Transverse colon (tissue), 4 donors: ENCODE results near the gene LAP3. TPM values are rescaled to one million over a fixed set of nuclear protein-coding genes. Genes with fewer than 3 reads are reported as not detected.

ENCODE experiments used
- DNase-seq: peaks from one replicate; pipeline ENCODE4 v3.0.0-alpha.2; 2019
- H3K27ac ChIP-seq, 4 donors: fragments of 200-600 bp; sonication (generic); 2 replicates each; pipeline ENCODE4 v1.5.1; 2016 to 2018; ENCODE audit warnings: inconsistent platforms in 4 of 4
- H3K27me3 ChIP-seq: fragments of 200-600 bp; sonication (generic); 2 replicates; pipeline ENCODE4 v1.5.1; 2017; ENCODE audit warnings: inconsistent platforms
- H3K36me3 ChIP-seq, 4 donors: fragments of 200-600 bp; sonication (generic); 2 replicates each; pipeline ENCODE4 v1.5.1; 2017 to 2019; ENCODE audit warnings: inconsistent platforms in 4 of 4
- H3K4me1 ChIP-seq, 4 donors: fragments of 200-600 bp; sonication (generic); 2 replicates each; pipeline ENCODE4 v1.5.1; 2017 to 2020; ENCODE audit warnings: inconsistent platforms in 4 of 4
- H3K4me3 ChIP-seq, 4 donors: fragments of 200-600 bp; sonication (generic); 1 replicate in 1 of 4; 2 replicates in 3 of 4; pipeline versions ENCODE4 v1.5.1 to v1.6.1; 2017 to 2019; ENCODE audit warnings: inconsistent platforms in 4 of 4
- H3K9me3 ChIP-seq, 2 donors: fragments of 200-600 bp; sonication (generic); 2 replicates each; pipeline ENCODE4 v1.5.1; 2017 to 2019; ENCODE audit warnings: inconsistent platforms in 2 of 2
- EP300 ChIP-seq: sonication (generic); formaldehyde crosslinking; IDR thresholded peaks from one replicate; pipeline ENCODE4 v1.6.1; 2017; ENCODE audit warnings: antibody characterized with exemption, low read depth
- POLR2A ChIP-seq: fragments of 450-650 bp; IDR thresholded peaks from one replicate; pipeline ENCODE4 v1.6.1; 2016; ENCODE audit warnings: antibody characterized with exemption, mild to moderate bottlenecking, moderate library complexity
- POLR2AphosphoS5 ChIP-seq, 3 donors: sonication (generic); formaldehyde crosslinking; IDR thresholded peaks; one replicate each; pipeline ENCODE4 v1.6.1; 2016; ENCODE audit warnings: antibody characterized with exemption in 3 of 3
- WGBS, 2 donors: methylation state at CpG; one replicate each; pipeline ENCODE4 v1.1.5; 2018; ENCODE audit warnings: low coverage in 1 of 2; 5-methylcytosine and 5-hydroxymethylcytosine counted together
- in situ Hi-C, 4 donors: fragments of 200-750 bp; cut with MboI; loops; one replicate each; pipeline versions ENCODE4 v1.15.0 to v1.15.1; 2017; ENCODE audit warnings: low sequenced_read_pairs in 3 of 4, low pct_ligation_motif_present in 1 of 4, low pct_unique_long_range_greater_than_20kb in 1 of 4
- intact Hi-C: fragments of 100-400 bp; cut with DNase I; formaldehyde crosslinking; loops from one replicate; pipeline ENCODE4 v1.15.1; 2023; ENCODE audit warnings: low total_unique reads
- total RNA-seq, 4 donors: library from RNA; depleted of rRNA; stranded (reverse); fragments of >200 nt; gene quantifications; one replicate each; pipeline ENCODE4 v1.1.0, GENCODE V29; 2016
- TF ChIP-seq, protein P1 (sequence below), 5 experiments: fragments of 200-600 bp in 3 of 5; fragments of 450-650 bp in 2 of 5; sonication (generic) in 3 of 5; IDR thresholded peaks; 1 replicate in 2 of 5; 2 replicates in 3 of 5; pipeline ENCODE4 v1.5.1; 2016 to 2017; ENCODE audit warnings: antibody characterized with exemption in 5 of 5, inconsistent platforms in 3 of 5, mild to moderate bottlenecking in 2 of 5, moderate library complexity in 1 of 5

Gene LAP3
- total RNA-seq, 4 donors from 2014 or later = 53.5 to 85.0 (median 56.0) TPM

- Histone ChIP-seq H3K4me1 (peaks cover 16 to 43% (median 21%) of the 10 kb centered on the region in 4 donors), H3K9me3 (no peaks in the 10 kb centered on the region), H3K4me3 (no peak overlapping the region), H3K27me3 (no peaks in the 10 kb centered on the region), H3K36me3 (peaks cover 0 to 56% (median 25%) of the 10 kb centered on the region in 4 donors), H3K27ac (no peak overlapping the region)
- TF ChIP-seq EP300 = no peak
- in situ Hi-C loops = loop anchor here in 1 of 4 donors (5.0 kb wide), 1 partner anchor 42 kb away; the partner anchor contains the start of gene LAP3
- WGBS, 2 donors = 70 to 87% methylated on average over 4 to 7 of the region's 7 CpGs
- DNase-seq = no peak
- intact Hi-C loops = no loop called here
Measured at GRCh38 chr4:17619416-17620105, 42.6 kb downstream of the LAP3 start.

DNA sequence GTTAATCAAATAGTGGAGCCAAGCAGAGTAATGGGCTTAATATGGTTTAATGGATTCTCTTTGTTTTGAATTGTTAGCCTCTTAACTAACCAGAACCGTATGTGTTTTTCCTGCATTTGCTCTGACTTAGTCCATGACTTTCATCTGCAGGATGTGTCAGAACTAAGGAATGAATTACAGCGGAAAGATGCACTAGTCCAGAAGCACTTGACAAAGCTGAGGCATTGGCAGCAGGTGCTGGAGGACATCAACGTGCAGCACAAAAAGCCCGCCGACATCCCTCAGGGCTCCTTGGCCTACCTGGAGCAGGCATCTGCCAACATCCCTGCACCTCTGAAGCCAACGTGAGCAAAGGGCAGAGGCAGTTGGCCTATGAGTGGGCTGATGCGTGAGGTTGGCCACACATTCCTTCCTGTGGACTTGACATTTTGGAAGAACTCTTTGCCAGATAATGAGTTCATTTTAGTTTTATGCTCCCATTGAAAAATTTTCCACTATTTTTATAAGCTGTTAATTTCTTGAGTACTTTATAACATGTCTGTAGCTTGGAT, 46.5 kb downstream of the LAP3 start:
- Histone ChIP-seq H3K36me3 (peaks cover 0 to 82% (median 41%) of the 10 kb centered on the region in 4 donors), H3K27ac (no peak overlapping the region), H3K27me3 (no peaks in the 10 kb centered on the region), H3K9me3 (no peaks in the 10 kb centered on the region), H3K4me1 (peaks cover 0 to 11% (median 2%) of the 10 kb centered on the region in 4 donors), H3K4me3 (no peak overlapping the region)
- in situ Hi-C loops = no loop called here
- TF ChIP-seq EP300 (no peak), POLR2AphosphoS5 (IDR thresholded peaks at IDR 0.05) (no peak), POLR2A (no peak)
- TF ChIP-seq, protein P1, sequence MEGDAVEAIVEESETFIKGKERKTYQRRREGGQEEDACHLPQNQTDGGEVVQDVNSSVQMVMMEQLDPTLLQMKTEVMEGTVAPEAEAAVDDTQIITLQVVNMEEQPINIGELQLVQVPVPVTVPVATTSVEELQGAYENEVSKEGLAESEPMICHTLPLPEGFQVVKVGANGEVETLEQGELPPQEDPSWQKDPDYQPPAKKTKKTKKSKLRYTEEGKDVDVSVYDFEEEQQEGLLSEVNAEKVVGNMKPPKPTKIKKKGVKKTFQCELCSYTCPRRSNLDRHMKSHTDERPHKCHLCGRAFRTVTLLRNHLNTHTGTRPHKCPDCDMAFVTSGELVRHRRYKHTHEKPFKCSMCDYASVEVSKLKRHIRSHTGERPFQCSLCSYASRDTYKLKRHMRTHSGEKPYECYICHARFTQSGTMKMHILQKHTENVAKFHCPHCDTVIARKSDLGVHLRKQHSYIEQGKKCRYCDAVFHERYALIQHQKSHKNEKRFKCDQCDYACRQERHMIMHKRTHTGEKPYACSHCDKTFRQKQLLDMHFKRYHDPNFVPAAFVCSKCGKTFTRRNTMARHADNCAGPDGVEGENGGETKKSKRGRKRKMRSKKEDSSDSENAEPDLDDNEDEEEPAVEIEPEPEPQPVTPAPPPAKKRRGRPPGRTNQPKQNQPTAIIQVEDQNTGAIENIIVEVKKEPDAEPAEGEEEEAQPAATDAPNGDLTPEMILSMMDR (IDR thresholded peaks at IDR 0.05) = no peak
- DNase-seq = no peak
- intact Hi-C loops = no loop called here
- 91 to 93% methylated on average over 4 to 7 of the region's 7 CpGs for WGBS, 2 donors

DNA sequence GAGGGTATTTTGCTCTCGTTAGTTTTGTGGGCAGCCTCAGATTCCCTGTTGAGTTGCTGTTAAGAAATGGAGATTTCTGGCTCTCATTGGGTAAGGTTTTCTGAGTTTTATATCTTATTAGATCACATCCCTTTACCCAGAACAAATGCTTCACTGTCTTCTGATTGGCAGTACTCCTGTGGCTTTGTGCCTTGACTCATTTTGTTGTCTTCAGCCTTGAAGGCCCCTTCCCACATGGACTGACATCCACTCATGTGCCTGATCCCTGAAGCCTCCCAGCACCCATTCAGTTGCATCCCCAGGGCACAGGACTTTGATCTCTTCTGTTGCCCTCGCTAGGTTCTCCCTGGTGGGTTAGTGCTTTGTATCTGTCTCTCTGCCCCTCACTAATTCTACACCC, 47.8 kb downstream of the LAP3 start:
- no peaks in the 10 kb centered on the region for H3K27me3 ChIP-seq
- 75% methylated on average over 1 to 2 of the region's 2 CpGs for WGBS, 2 donors
- in situ Hi-C loops = no loop called here
- TF ChIP-seq POLR2AphosphoS5 (IDR thresholded peaks at IDR 0.05) (no peak), EP300 (no peak), POLR2A (no peak)
- H3K27ac ChIP-seq = no peak overlapping the region
- no peak overlapping the region for H3K4me3 ChIP-seq
- intact Hi-C loops = no loop called here
- no peaks in the 10 kb centered on the region for H3K9me3 ChIP-seq
- DNase-seq = no peak
- H3K36me3 ChIP-seq = peaks cover 0 to 79% (median 42%) of the 10 kb centered on the region in 4 donors
- no peaks in the 10 kb centered on the region for H3K4me1 ChIP-seq

DNA sequence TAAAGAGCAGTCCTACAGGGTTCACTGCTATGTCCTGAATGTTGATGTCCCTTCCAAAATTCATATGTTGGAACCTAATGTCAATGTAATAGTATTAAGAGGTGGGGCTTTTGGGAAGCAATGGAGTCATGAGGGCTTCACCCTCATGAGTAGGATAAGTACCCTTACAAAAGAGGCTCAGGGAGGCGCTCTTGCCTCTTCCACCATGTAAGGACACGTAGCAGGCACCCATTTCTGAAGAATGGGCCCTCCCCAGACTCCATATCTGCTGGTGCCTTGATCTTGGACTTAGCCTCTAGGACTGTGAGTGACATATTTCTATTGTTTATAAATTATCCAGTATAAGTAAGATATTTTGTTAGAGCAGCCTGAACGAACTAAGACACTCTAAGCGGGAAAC, 53.2 kb downstream of the LAP3 start:
- H3K27ac ChIP-seq = no peak overlapping the region
- in situ Hi-C loops = no loop called here
- intact Hi-C loops = no loop called here

GRCh38 chr4:17633600-17633999, 56.6 kb downstream of the LAP3 start:
- H3K36me3 ChIP-seq = peaks cover 0 to 41% (median 10%) of the 10 kb centered on the region in 4 donors
- in situ Hi-C loops = no loop called here
- no peaks in the 10 kb centered on the region for H3K27me3 ChIP-seq
- TF ChIP-seq POLR2AphosphoS5 (IDR thresholded peaks at IDR 0.05) = no peak
- TF ChIP-seq, protein P1 (IDR thresholded peaks at IDR 0.05) = no peak
- TF ChIP-seq POLR2A = no peak
- TF ChIP-seq EP300 = no peak
- H3K9me3 ChIP-seq = no peaks in the 10 kb centered on the region
- 94 to 96% methylated on average over 7 to 9 of the region's 9 CpGs for WGBS, 2 donors
- no peak for DNase-seq
- H3K27ac ChIP-seq = no peak overlapping the region
- H3K4me3 ChIP-seq = no peak overlapping the region
- no peaks in the 10 kb centered on the region for H3K4me1 ChIP-seq
- intact Hi-C loops = no loop called here

More for the DNA sequence above, 53.2 kb downstream of the LAP3 start:
- TF ChIP-seq POLR2A (no peak), EP300 (no peak), POLR2AphosphoS5 (IDR thresholded peaks at IDR 0.05) (no peak)
- TF ChIP-seq, protein P1 (IDR thresholded peaks at IDR 0.05) = no peak
- DNase-seq = no peak
- H3K36me3 ChIP-seq = peaks cover 0 to 65% (median 23%) of the 10 kb centered on the region in 4 donors
- no peaks in the 10 kb centered on the region for H3K27me3 ChIP-seq
- H3K4me3 ChIP-seq = no peak overlapping the region
- no peaks in the 10 kb centered on the region for H3K9me3 ChIP-seq
- no peaks in the 10 kb centered on the region for H3K4me1 ChIP-seq
- 92 to 100% methylated on average over 1 to 4 of the region's 4 CpGs for whole genome bisulfite sequencing, 2 donors
